Thyroid gland (tissue), 4 donors: ENCODE results near the gene SURF1.

Experiments
- CTCF ChIP-seq, 6 experiments: fragments of 200-600 bp in 3 of 6; fragments of 450-650 bp in 3 of 6; sonication (generic) in 3 of 6; IDR thresholded peaks; one replicate each; pipeline ENCODE4 v1.5.1; 2016 to 2019; ENCODE audit warnings: antibody characterized with exemption in 6 of 6, mild to moderate bottlenecking in 2 of 6, inconsistent platforms in 1 of 6, moderate library complexity in 1 of 6
- POLR2A ChIP-seq, 2 donors: fragments of 450-650 bp; IDR thresholded peaks; one replicate each; pipeline ENCODE4 v1.6.1; 2017; ENCODE audit warnings: antibody characterized with exemption in 2 of 2, mild to moderate bottlenecking in 2 of 2, moderate library complexity in 1 of 2

GRCh38 chr9:133352635-133353340 lies 3.5 kb downstream of the SURF1 start:
- TF ChIP-seq CTCF (IDR thresholded peaks at IDR 0.05) (no peak), POLR2A (IDR thresholded peaks at IDR 0.05) (no peak)
